ENCODE results near the gene DNASE1L2. TPM values are rescaled to one million over a fixed set of nuclear protein-coding genes. Genes with fewer than 3 reads are reported as not detected.

Gene DNASE1L2
- total RNA-seq, 2 donors from 2014 or later = 0.35 to 1.3 TPM

- Histone ChIP-seq H3K9me3 (ENCODE audit: control insufficient read depth, low read length) (no peaks in the 10 kb centered on the region), H3K27ac (ENCODE audit: low read depth, low read length) (no peak overlapping the region), H3K36me3 (ENCODE audit: control insufficient read depth, insufficient read depth, low read length) (peaks cover 9% of the 10 kb centered on the region), H3K9ac (ENCODE audit: extremely low read depth, low read length, poor library complexity, severe bottlenecking) (no peak overlapping the region), H3K4me3 (ENCODE audit: low read length) (no peak overlapping the region), H3K27me3 (ENCODE audit: control insufficient read depth, insufficient read depth, low read length, poor library complexity, severe bottlenecking) (peaks cover 25% of the 10 kb centered on the region), H3K4me1 (ENCODE audit: control insufficient read depth, insufficient read depth, low read length) (no peaks in the 10 kb centered on the region)
- DNase-seq = no peak
- Mint-ChIP-seq H3K27ac (no peak overlapping the region), H3K4me1 (no peaks in the 10 kb centered on the region), H3K27me3 (ENCODE audit: insufficient read depth) (peaks cover 22% of the 10 kb centered on the region), H3K9me3 (no peaks in the 10 kb centered on the region), H3K36me3 (ENCODE audit: low read depth) (peaks cover 13% of the 10 kb centered on the region), H3K4me3 (peak overlapping the region; percentile 38)
- WGBS, 2 experiments (ENCODE audit: insufficient coverage in 1 of 2, insufficient read length in 1 of 2) = 68 to 83% methylated on average over 7 to 19 of the region's 19 CpGs
- TF ChIP-seq, protein P1, sequence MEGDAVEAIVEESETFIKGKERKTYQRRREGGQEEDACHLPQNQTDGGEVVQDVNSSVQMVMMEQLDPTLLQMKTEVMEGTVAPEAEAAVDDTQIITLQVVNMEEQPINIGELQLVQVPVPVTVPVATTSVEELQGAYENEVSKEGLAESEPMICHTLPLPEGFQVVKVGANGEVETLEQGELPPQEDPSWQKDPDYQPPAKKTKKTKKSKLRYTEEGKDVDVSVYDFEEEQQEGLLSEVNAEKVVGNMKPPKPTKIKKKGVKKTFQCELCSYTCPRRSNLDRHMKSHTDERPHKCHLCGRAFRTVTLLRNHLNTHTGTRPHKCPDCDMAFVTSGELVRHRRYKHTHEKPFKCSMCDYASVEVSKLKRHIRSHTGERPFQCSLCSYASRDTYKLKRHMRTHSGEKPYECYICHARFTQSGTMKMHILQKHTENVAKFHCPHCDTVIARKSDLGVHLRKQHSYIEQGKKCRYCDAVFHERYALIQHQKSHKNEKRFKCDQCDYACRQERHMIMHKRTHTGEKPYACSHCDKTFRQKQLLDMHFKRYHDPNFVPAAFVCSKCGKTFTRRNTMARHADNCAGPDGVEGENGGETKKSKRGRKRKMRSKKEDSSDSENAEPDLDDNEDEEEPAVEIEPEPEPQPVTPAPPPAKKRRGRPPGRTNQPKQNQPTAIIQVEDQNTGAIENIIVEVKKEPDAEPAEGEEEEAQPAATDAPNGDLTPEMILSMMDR (conservative IDR thresholded peaks at IDR 0.05) = no peak
Observed at GRCh38 chr16:2235695-2236336, 428 bp upstream of the DNASE1L2 start.

DNA sequence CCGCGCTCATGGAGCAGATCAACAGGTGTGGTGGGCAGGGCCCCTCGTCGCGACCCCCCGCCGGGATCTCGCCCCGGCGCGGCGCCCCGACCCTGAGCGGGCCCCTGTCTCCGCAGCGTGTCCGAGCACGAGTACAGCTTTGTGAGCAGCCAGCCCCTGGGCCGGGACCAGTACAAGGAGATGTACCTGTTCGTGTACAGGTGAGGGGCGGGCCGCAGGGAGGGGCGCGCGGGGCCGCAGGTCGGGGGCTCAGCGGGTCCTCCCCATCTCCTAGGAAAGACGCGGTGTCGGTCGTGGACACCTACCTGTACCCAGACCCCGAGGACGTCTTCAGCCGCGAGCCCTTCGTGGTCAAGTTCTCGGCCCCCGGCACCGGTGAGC is 848 bp downstream of the DNASE1L2 start:
- no peak for DNase-seq
- WGBS, 2 experiments (ENCODE audit: insufficient coverage in 1 of 2, insufficient read length in 1 of 2) = 10 to 13% methylated on average over 10 to 40 of the region's 40 CpGs
- H3K4me3 Mint-ChIP-seq = peak overlapping the region; percentile 38
- H3K27me3 Mint-ChIP-seq (ENCODE audit: insufficient read depth) = peaks cover 22% of the 10 kb centered on the region
- Histone ChIP-seq H3K4me3 (ENCODE audit: low read length) (peak overlapping the region; percentile 56), H3K27me3 (ENCODE audit: control insufficient read depth, insufficient read depth, low read length, poor library complexity, severe bottlenecking) (peaks cover 25% of the 10 kb centered on the region), H3K36me3 (ENCODE audit: control insufficient read depth, insufficient read depth, low read length) (peaks cover 10% of the 10 kb centered on the region), H3K9ac (ENCODE audit: extremely low read depth, low read length, poor library complexity, severe bottlenecking) (no peak overlapping the region), H3K4me1 (ENCODE audit: control insufficient read depth, insufficient read depth, low read length) (no peaks in the 10 kb centered on the region), H3K9me3 (ENCODE audit: control insufficient read depth, low read length) (no peaks in the 10 kb centered on the region), H3K27ac (ENCODE audit: low read depth, low read length) (no peak overlapping the region)
- H3K27ac Mint-ChIP-seq = no peak overlapping the region
- TF ChIP-seq, protein P1 (conservative IDR thresholded peaks at IDR 0.05) = no peak
- no peaks in the 10 kb centered on the region for H3K4me1 Mint-ChIP-seq
- H3K36me3 Mint-ChIP-seq (ENCODE audit: low read depth) = peaks cover 13% of the 10 kb centered on the region
- H3K9me3 Mint-ChIP-seq = no peaks in the 10 kb centered on the region

- no peak overlapping the region for H3K4me3 ChIP-seq (ENCODE audit: low read length)
- no peaks in the 10 kb centered on the region for H3K9me3 Mint-ChIP-seq
- H3K27ac Mint-ChIP-seq = no peak overlapping the region
- TF ChIP-seq, protein P1 (conservative IDR thresholded peaks at IDR 0.05) = no peak
- WGBS, 2 experiments (ENCODE audit: insufficient coverage in 1 of 2, insufficient read length in 1 of 2) = 23 to 47% methylated on average over 34 to 65 of the region's 65 CpGs
- no peak overlapping the region for H3K9ac ChIP-seq (ENCODE audit: extremely low read depth, low read length, poor library complexity, severe bottlenecking)
- peaks cover 25% of the 10 kb centered on the region for H3K27me3 ChIP-seq (ENCODE audit: control insufficient read depth, insufficient read depth, low read length, poor library complexity, severe bottlenecking)
- peak overlapping the region; percentile 38 for H3K4me3 Mint-ChIP-seq
- peaks cover 22% of the 10 kb centered on the region for H3K27me3 Mint-ChIP-seq (ENCODE audit: insufficient read depth)
- no peaks in the 10 kb centered on the region for H3K4me1 Mint-ChIP-seq
- H3K36me3 ChIP-seq (ENCODE audit: control insufficient read depth, insufficient read depth, low read length) = peaks cover 15% of the 10 kb centered on the region
- H3K9me3 ChIP-seq (ENCODE audit: control insufficient read depth, low read length) = no peaks in the 10 kb centered on the region
- no peaks in the 10 kb centered on the region for H3K4me1 ChIP-seq (ENCODE audit: control insufficient read depth, insufficient read depth, low read length)
- DNase-seq = peak; percentile 79
- no peak overlapping the region for H3K27ac ChIP-seq (ENCODE audit: low read depth, low read length)
- peaks cover 18% of the 10 kb centered on the region for H3K36me3 Mint-ChIP-seq (ENCODE audit: low read depth)
Observed at GRCh38 chr16:2237493-2238149, 1.4 kb downstream of the DNASE1L2 start.
